WERI-Rb-1 (cell line): ENCODE data around the gene ATP6V0E2.
"Not testable (repeated sequence)": the region's sequence is repeated elsewhere in the genome, so short reads cannot be mapped to it uniquely, and the experiment has no call there.

Source experiments
- DNase-seq: peaks from one replicate; pipeline ENCODE4 v3.0.0-alpha.2; 2020
- H3K27ac ChIP-seq: fragments of 250-450 bp; sonication (Bioruptor Pico); 2 replicates; pipeline ENCODE4 v1.5.1; 2020; ENCODE audit warnings: mild to moderate bottlenecking, moderate library complexity
- H3K27me3 ChIP-seq: fragments of 250-450 bp; sonication (Bioruptor Pico); 2 replicates; pipeline ENCODE4 v1.5.1; 2021; ENCODE audit warnings: mild to moderate bottlenecking, low read depth, moderate library complexity; ENCODE audit not compliant: insufficient read depth, severe bottlenecking
- H3K36me3 ChIP-seq: fragments of 250-450 bp; sonication (Bioruptor Pico); 2 replicates; pipeline ENCODE4 v1.5.1; 2020; ENCODE audit warnings: mild to moderate bottlenecking, moderate library complexity
- H3K4me3 ChIP-seq: 2 replicates; pipeline ENCODE4 v1.5.1; 2011; ENCODE audit warnings: low read depth, mild to moderate bottlenecking, control low read depth, low read length
- H3K9me3 ChIP-seq: fragments of 250-450 bp; sonication (Bioruptor Pico); 2 replicates; pipeline ENCODE4 v1.5.1; 2021; ENCODE audit warnings: mild to moderate bottlenecking, moderate library complexity; ENCODE audit not compliant: severe bottlenecking
- TF ChIP-seq, protein P1 (sequence below): IDR thresholded peaks from 2 replicates; pipeline ENCODE4 v1.5.1; 2011; ENCODE audit warnings: low read depth, mild to moderate bottlenecking, control low read depth, inconsistent platforms, low read length

Gene ATP6V0E2

DNA sequence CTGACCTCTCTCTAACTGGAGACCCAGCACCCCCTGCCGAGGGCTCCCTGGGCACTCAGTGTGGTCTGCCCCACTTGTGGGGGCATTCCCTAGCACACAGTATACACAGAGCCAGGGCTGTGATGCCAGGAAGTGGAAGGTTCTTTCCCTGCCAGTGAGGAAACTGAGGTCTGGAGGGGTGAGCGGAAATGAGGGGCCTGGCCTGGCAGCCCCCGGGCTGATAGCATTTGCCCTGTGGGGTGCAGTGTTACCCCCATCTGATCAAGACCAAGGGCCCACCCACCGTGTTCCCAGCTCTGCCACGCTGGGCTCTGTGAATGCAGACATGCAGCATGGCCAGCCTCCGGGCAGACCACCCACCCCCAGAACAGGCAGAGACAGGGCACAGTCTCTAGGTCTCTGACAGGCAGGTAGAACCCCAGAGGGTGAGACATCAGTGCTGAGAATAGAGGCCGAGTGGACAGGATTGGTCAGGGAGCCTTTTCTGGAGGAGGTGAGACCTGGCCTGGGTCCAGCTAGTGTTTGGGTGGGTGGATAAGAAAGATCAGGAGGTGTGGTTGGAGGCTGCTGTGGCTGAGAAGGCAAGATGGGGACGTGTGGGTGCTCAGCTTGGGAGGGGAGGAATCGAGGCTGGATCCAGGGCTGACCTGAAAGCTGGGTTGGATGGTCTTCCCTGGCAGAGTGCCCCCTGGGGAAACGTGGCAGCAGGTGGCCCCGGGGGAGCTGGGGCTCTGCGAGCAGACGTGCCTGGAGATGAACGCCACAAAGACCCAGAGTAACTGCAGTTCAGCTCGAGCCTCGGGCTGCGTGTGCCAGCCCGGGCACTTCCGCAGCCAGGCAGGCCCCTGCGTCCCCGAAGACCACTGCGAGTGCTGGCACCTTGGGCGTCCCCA, 46.4 kb upstream of the ATP6V0E2 start:
- Histone ChIP-seq H3K36me3 (no peaks in the 10 kb centered on the region), H3K27ac (no peak overlapping the region; the same call in 1 of the 2 replicates), H3K9me3 (no peaks in the 10 kb centered on the region), H3K4me3 (no peak overlapping the region), H3K27me3 (no peaks in the 10 kb centered on the region)
- DNase-seq = no peak
- TF ChIP-seq, protein P1, sequence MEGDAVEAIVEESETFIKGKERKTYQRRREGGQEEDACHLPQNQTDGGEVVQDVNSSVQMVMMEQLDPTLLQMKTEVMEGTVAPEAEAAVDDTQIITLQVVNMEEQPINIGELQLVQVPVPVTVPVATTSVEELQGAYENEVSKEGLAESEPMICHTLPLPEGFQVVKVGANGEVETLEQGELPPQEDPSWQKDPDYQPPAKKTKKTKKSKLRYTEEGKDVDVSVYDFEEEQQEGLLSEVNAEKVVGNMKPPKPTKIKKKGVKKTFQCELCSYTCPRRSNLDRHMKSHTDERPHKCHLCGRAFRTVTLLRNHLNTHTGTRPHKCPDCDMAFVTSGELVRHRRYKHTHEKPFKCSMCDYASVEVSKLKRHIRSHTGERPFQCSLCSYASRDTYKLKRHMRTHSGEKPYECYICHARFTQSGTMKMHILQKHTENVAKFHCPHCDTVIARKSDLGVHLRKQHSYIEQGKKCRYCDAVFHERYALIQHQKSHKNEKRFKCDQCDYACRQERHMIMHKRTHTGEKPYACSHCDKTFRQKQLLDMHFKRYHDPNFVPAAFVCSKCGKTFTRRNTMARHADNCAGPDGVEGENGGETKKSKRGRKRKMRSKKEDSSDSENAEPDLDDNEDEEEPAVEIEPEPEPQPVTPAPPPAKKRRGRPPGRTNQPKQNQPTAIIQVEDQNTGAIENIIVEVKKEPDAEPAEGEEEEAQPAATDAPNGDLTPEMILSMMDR = no peak

DNA sequence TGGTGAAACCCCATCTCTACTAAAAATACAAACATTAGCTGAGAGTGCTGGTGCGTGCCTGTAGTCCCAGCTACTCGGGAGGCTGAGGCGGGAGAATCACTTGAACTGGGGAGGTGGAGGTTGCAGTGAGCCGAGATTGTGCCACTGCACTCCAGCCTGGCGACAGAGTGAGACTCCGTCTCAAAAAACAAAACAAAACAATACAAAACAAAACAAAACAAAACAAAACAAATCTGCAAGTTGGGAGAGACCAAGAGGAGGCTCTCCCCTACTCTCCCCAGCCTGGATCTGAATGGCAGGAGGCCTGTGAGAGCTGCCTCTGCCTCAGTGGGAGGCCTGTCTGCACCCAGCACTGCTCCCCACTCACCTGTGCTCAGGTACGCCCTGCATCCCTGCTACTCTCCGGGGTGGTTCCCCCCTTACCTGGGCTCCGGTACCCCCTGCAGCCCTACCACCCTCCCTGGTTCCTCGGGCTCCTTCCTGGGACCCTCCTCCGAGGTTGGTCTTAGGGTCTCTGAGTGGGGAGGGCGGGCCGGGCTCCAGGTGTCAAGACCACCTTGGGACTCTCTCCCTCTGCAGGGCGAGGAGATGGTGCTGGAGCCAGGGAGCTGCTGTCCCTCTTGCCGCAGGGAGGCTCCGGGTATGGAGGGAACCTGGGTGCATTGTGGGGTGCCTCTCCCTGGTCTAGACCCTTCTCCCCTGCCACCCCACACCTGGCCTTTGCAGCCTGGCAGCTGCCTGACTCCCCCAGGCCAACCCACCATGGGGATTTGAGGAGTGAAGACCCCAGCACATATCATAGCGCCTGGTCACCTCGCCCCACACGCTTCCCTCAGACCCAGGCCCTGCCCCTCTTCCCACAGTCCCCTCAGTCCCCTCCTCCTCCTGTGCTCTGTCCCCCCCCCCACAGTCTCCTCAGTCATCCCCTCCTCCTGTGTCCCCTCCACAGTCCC, 45.1 kb upstream of the ATP6V0E2 start:
- no peak overlapping the region for H3K4me3 ChIP-seq
- no peaks in the 10 kb centered on the region for H3K27me3 ChIP-seq
- TF ChIP-seq, protein P1 = no peak
- no peaks in the 10 kb centered on the region for H3K9me3 ChIP-seq
- H3K36me3 ChIP-seq = no peaks in the 10 kb centered on the region
- DNase-seq = no peak
- no peak overlapping the region for H3K27ac ChIP-seq

DNA sequence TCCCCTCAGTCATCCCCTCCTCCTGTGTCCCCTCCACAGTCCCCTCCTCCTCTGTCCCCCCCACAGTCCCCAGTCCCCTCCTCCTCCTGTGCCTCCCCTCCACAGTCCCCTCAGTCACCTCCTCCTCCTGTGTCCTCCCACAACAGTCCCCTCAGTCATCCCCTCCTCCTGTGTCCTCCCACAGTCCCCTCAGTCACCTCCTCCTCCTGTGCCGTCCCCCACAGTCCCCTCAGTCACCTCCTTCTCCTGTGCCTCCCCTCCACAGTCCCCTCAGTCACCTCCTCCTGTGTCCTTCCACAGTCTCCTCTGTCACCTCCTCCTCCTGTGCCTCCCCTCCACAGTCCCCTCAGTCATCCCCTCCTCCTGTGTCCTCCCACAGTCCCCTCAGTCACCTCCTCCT, 43.2 kb upstream of the ATP6V0E2 start:
- H3K27me3 ChIP-seq, H3K36me3 ChIP-seq, DNase-seq, H3K4me3 ChIP-seq, H3K27ac ChIP-seq, H3K9me3 ChIP-seq: not testable (repeated sequence)

DNA sequence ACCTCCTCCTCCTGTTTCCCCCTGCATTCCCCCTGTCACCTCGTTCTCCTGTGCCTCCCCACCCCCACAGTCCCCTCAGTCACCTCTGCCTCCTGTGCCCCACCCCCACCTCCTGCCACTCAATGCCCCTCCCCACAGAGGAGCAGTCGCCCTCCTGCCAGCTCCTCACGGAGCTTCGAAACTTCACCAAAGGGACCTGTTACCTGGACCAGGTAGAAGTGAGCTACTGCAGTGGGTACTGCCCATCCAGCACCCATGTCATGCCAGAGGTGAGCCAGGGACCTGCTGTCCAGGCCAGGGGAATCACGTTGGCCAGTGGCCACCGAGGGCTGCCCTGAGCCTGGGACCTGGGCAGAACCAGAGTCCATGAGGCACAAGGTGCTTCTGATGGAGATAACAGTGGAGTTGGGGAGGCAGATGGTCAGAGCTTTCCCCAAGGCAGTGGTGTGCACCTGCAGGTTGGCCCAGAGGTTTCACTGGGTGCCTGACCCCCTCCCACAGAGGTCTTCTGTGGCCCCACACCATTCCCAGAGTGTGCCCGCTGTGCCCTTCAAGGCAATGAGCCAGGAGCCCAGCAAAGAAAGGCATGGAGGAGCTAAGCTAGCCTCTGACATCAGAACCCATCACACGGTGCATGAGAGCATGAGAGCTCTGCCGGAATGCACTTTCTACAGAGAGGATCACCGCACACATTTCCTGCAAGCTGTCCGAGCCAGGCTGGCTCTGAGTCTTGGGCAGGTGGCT, 42.6 kb upstream of the ATP6V0E2 start:
- Histone ChIP-seq H3K4me3 (no peak overlapping the region), H3K27ac (no peak overlapping the region), H3K9me3 (no peaks in the 10 kb centered on the region), H3K36me3 (no peaks in the 10 kb centered on the region), H3K27me3 (no peaks in the 10 kb centered on the region)
- TF ChIP-seq, protein P1 = no peak
- DNase-seq = no peak

DNA sequence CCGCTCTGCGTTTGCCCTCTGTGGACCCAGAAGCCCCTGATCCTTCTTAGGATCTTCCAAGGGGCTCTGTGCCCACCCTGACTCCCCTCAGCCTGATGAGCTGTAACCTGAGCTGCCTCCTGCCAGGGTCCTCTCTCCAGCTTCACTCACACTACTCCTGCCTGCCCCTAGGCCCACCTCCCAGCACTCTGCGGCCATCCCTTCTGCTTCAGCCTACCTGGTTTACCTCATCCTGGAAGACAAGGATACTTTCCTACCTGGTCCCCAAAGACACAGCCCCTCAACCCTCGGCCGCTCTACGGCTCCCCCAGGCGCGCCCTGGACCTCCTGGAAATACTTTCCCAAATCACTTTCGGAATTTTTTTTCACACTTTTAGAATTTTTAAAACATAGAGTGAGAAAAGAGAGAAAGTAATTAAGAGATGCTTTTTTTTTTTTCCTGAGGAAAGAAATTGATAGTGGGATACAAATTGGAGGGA, 42.0 kb upstream of the ATP6V0E2 start:
- no peak overlapping the region for H3K27ac ChIP-seq
- H3K4me3 ChIP-seq = no peak overlapping the region
- no peaks in the 10 kb centered on the region for H3K27me3 ChIP-seq
- no peaks in the 10 kb centered on the region for H3K9me3 ChIP-seq
- DNase-seq = no peak
- H3K36me3 ChIP-seq = no peaks in the 10 kb centered on the region
- TF ChIP-seq, protein P1 = no peak
